Vagina (tissue), 2 donors: ENCODE measurements around the gene POLR2E.

Source experiments
- CTCF ChIP-seq, 3 experiments: fragments of 450-650 bp in 2 of 3; fragments of 200-600 bp in 1 of 3; sonication (generic) in 1 of 3; IDR thresholded peaks; one replicate each; pipeline ENCODE4 v1.5.1; 2017 to 2019; ENCODE audit warnings: antibody characterized with exemption in 3 of 3, mild to moderate bottlenecking in 2 of 3, moderate library complexity in 2 of 3
- POLR2A ChIP-seq, 2 donors: fragments of 450-650 bp; IDR thresholded peaks; one replicate each; pipeline ENCODE4 v1.6.1; 2017; ENCODE audit warnings: antibody characterized with exemption in 2 of 2, mild to moderate bottlenecking in 2 of 2, moderate library complexity in 2 of 2

- TF ChIP-seq CTCF (IDR thresholded peaks at IDR 0.05), result no peak
- no peak for TF ChIP-seq POLR2A (IDR thresholded peaks at IDR 0.05)
Observed at GRCh38 chr19:1041835-1042685, 53.1 kb downstream of the POLR2E start.
